ENCODE results near the gene BARHL1.

DNA sequence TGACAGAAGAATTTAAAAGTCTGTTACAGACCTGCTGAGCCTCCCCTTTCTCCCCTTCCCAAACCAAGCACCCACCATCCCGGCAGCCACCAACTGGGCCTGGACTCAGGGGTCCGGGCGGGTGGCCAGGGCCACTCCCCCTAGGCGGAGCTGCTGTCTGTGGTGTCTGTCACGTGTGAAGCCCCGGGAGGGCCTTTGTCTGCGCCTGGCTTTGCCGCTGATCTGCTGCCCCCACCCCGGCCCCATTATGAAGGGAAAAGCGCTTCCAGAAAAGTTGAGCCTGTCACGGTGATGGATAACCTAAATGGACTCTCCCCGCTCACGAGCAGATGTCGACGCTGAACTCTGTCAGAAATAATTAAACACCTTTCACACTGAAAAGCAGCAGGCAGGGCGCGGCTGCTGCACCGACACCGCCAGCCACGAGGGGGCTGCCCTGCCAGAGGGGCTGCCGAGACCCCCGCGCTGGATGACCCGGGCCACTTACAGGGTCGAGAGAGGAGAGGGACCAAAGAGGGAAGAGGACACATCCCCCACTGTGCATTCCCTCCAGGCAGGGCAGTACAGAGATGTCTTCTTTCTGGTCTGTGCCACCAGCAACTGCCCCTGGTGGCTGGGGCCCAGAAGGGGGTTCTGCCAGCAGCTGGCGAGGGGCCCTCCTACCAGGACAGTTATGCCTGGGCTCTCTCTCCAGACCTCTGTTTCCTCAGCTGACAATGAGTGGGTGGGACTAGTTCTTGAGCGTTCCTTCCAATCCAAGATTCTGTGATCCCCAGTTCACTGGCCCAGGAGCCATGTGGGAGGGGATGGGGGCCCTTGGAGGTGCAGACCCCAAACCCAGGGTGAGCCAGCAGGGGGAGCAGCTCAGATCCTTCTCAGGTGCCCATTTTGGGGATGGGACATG lies 36.0 kb upstream of the BARHL1 start:
- TF ChIP-seq, protein P1, sequence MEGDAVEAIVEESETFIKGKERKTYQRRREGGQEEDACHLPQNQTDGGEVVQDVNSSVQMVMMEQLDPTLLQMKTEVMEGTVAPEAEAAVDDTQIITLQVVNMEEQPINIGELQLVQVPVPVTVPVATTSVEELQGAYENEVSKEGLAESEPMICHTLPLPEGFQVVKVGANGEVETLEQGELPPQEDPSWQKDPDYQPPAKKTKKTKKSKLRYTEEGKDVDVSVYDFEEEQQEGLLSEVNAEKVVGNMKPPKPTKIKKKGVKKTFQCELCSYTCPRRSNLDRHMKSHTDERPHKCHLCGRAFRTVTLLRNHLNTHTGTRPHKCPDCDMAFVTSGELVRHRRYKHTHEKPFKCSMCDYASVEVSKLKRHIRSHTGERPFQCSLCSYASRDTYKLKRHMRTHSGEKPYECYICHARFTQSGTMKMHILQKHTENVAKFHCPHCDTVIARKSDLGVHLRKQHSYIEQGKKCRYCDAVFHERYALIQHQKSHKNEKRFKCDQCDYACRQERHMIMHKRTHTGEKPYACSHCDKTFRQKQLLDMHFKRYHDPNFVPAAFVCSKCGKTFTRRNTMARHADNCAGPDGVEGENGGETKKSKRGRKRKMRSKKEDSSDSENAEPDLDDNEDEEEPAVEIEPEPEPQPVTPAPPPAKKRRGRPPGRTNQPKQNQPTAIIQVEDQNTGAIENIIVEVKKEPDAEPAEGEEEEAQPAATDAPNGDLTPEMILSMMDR (IDR thresholded peaks at IDR 0.05; ENCODE audit: low read depth, low read length) = peak; percentile 67
- TF ChIP-seq EZH2phosphoT487 (IDR thresholded peaks at IDR 0.05; ENCODE audit: low read depth) = no peak
